Liver (tissue), 9 donors: ENCODE data around the gene NDFIP1. TPM values are rescaled to one million over a fixed set of nuclear protein-coding genes. Genes with fewer than 3 reads are reported as not detected.

Experiments used
- DNase-seq: peaks from one replicate; pipeline ENCODE4 v3.0.0-alpha.2; 2017; ENCODE audit warnings: low spot score
- H3K27ac ChIP-seq, 2 donors: one replicate each; pipeline ENCODE4 v1.7.0; 2013; ENCODE audit warnings: inconsistent platforms in 2 of 2, low read length in 2 of 2, control low read depth in 1 of 2, low read depth in 1 of 2, mild to moderate bottlenecking in 1 of 2
- H3K27me3 ChIP-seq, 4 donors: one replicate each; pipeline versions ENCODE4 v1.6.1 to v1.7.0; 2013; ENCODE audit warnings: low read length in 3 of 4, inconsistent platforms in 1 of 4, mild to moderate bottlenecking in 1 of 4, moderate library complexity in 1 of 4; ENCODE audit not compliant: control insufficient read depth in 4 of 4, insufficient read depth in 4 of 4
- H3K36me3 ChIP-seq, 4 donors: one replicate each; pipeline versions ENCODE4 v1.6.1 to v1.7.0; 2013; ENCODE audit warnings: low read length in 3 of 4, mild to moderate bottlenecking in 3 of 4, low read depth in 1 of 4, moderate library complexity in 1 of 4; ENCODE audit not compliant: control insufficient read depth in 4 of 4, insufficient read depth in 3 of 4
- H3K4me1 ChIP-seq, 4 donors: one replicate each; pipeline versions ENCODE4 v1.6.1 to v1.7.0; 2013; ENCODE audit warnings: low read length in 3 of 4, mild to moderate bottlenecking in 3 of 4, moderate library complexity in 1 of 4; ENCODE audit not compliant: control insufficient read depth in 4 of 4, insufficient read depth in 4 of 4
- H3K4me3 ChIP-seq, 3 donors: one replicate each; pipeline versions ENCODE4 v1.6.1 to v1.7.0; 2013; ENCODE audit warnings: low read length in 3 of 3, control low read depth in 1 of 3, low read depth in 1 of 3, mild to moderate bottlenecking in 1 of 3
- H3K9ac ChIP-seq, 2 donors: one replicate each; pipeline ENCODE4 v1.7.0; 2013; ENCODE audit warnings: low read length in 2 of 2, mild to moderate bottlenecking in 2 of 2, moderate library complexity in 2 of 2, control low read depth in 1 of 2, low read depth in 1 of 2
- H3K9me3 ChIP-seq, 4 donors: one replicate each; pipeline versions ENCODE4 v1.6.1 to v1.7.0; 2013; ENCODE audit warnings: low read length in 3 of 4; ENCODE audit not compliant: control insufficient read depth in 4 of 4
- EGR1 ChIP-seq, 2 donors: IDR thresholded peaks; 2 replicates each; pipeline ENCODE4 v1.6.1; 2016 to 2018; ENCODE audit warnings: antibody characterized with exemption in 2 of 2, low read depth in 2 of 2
- RAD21 ChIP-seq, 2 donors: IDR thresholded peaks; 2 replicates each; pipeline ENCODE4 v1.6.1; 2016; ENCODE audit warnings: antibody characterized with exemption in 2 of 2, mild to moderate bottlenecking in 2 of 2
- WGBS: extraction: QIAGEN DNeasy Blood & Tissue Kit; methylation state at CpG from one replicate; pipeline ENCODE4 v1.1.7; 2013; 5-methylcytosine and 5-hydroxymethylcytosine counted together
- polyA plus RNA-seq, 2 donors: library from polyadenylated mRNA; stranded (reverse) in 1 of 2; unstranded in 1 of 2; fragments of 200-250 nt in 1 of 2; fragments of >200 nt in 1 of 2; fragmentation: Nextera tagmentation in 1 of 2; extraction: Ambion mirVana in 1 of 2; gene quantifications; one replicate each; pipeline versions ENCODE4 v1.2.1 to v1.2.3, GENCODE V29; 2013 to 2015
- total RNA-seq, 2 donors: library from RNA; depleted of rRNA; stranded (reverse); fragments of >200 nt; gene quantifications; one replicate each; pipeline ENCODE4 v1.2.3, GENCODE V29; 2014
- TF ChIP-seq, protein P1 (sequence below): IDR thresholded peaks from 2 replicates; pipeline ENCODE4 v1.6.1; 2016; ENCODE audit warnings: antibody characterized with exemption, mild to moderate bottlenecking
- TF ChIP-seq, protein P2 (sequence below): IDR thresholded peaks from 2 replicates; pipeline ENCODE4 v1.6.1; 2016; ENCODE audit warnings: antibody characterized with exemption
- TF ChIP-seq, protein P3 (sequence below): fragments of 150-350 bp; IDR thresholded peaks from 2 replicates; pipeline ENCODE4 v1.5.1; 2017; ENCODE audit warnings: improper control_type of control experiment, low read depth, low read length; ENCODE audit not compliant: missing input control
- donor health status: healthy.
- donor health status: healthy.
- donor health status: healthy.
- donor health status: healthy.
- donor health status: healthy.

Gene NDFIP1
- total and polyA plus RNA-seq, 4 donors: 43.5 to 68.1 (median 57.1) TPM

DNA sequence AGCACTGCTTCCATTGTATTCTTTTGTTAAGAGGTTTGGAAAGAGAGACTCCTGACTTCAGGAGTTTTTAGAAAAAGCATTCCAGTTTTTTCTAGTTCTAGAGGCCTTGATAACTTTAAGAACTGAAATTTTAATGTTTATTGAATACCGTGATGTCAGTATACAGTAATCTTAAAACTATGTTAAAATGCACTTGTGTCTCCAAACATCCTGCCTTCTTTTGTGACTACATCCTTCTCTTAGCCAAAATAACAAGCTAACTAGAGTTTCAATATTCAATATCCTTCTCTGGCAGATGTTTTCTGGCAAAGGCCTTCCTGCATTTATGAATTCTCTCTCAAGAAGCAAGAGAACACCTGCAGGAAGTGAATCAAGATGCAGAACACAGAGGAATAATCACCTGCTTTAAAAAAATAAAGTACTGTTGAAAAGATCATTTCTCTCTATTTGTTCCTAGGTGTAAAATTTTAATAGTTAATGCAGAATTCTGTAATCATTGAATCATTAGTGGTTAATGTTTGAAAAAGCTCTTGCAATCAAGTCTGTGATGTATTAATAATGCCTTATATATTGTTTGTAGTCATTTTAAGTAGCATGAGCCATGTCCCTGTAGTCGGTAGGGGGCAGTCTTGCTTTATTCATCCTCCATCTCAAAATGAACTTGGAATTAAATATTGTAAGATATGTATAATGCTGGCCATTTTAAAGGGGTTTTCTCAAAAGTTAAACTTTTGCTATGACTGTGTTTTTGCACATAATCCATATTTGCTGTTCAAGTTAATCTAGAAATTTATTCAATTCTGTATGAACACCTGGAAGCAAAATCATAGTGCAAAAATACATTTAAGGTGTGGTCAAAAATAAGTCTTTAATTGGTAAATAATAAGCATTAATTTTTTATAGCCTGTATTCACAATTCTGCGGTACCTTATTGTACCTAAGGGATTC, 43.1 kb downstream of the NDFIP1 start:
- 50% methylated on average over 3 of the region's 3 CpGs for WGBS

GRCh38 chr5:142152384-142152732, 43.8 kb downstream of the NDFIP1 start:
- Histone ChIP-seq H3K9me3 (no peaks in the 10 kb centered on the region), H3K4me3 (no peak overlapping the region), H3K9ac (peak overlapping the region in 1 of 2 donors; percentile 25), H3K27ac (no peak overlapping the region), H3K27me3 (no peaks in the 10 kb centered on the region), H3K4me1 (peaks cover 0 to 7% (median 6%) of the 10 kb centered on the region in 4 donors), H3K36me3 (peaks cover 0 to 14% (median under 1%) of the 10 kb centered on the region in 4 donors)
- TF ChIP-seq, protein P1, sequence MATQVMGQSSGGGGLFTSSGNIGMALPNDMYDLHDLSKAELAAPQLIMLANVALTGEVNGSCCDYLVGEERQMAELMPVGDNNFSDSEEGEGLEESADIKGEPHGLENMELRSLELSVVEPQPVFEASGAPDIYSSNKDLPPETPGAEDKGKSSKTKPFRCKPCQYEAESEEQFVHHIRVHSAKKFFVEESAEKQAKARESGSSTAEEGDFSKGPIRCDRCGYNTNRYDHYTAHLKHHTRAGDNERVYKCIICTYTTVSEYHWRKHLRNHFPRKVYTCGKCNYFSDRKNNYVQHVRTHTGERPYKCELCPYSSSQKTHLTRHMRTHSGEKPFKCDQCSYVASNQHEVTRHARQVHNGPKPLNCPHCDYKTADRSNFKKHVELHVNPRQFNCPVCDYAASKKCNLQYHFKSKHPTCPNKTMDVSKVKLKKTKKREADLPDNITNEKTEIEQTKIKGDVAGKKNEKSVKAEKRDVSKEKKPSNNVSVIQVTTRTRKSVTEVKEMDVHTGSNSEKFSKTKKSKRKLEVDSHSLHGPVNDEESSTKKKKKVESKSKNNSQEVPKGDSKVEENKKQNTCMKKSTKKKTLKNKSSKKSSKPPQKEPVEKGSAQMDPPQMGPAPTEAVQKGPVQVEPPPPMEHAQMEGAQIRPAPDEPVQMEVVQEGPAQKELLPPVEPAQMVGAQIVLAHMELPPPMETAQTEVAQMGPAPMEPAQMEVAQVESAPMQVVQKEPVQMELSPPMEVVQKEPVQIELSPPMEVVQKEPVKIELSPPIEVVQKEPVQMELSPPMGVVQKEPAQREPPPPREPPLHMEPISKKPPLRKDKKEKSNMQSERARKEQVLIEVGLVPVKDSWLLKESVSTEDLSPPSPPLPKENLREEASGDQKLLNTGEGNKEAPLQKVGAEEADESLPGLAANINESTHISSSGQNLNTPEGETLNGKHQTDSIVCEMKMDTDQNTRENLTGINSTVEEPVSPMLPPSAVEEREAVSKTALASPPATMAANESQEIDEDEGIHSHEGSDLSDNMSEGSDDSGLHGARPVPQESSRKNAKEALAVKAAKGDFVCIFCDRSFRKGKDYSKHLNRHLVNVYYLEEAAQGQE: no peak
- TF ChIP-seq EGR1 (IDR thresholded peaks at IDR 0.05; ENCODE audit: low read depth in 2 of 2): no peak
- DNase-seq: no peak
- 90% methylated on average over 1 of the region's 1 CpG for WGBS

More for the DNA sequence above, 43.1 kb downstream of the NDFIP1 start:
- peak; percentile 51 for DNase-seq
- H3K27me3 ChIP-seq: no peaks in the 10 kb centered on the region
- H3K9me3 ChIP-seq: no peaks in the 10 kb centered on the region
- no peak overlapping the region for H3K4me3 ChIP-seq
- H3K9ac ChIP-seq: no peak overlapping the region
- no peak overlapping the region for H3K27ac ChIP-seq
- TF ChIP-seq RAD21 (IDR thresholded peaks at IDR 0.05): peak; percentile 91
- TF ChIP-seq, protein P2, sequence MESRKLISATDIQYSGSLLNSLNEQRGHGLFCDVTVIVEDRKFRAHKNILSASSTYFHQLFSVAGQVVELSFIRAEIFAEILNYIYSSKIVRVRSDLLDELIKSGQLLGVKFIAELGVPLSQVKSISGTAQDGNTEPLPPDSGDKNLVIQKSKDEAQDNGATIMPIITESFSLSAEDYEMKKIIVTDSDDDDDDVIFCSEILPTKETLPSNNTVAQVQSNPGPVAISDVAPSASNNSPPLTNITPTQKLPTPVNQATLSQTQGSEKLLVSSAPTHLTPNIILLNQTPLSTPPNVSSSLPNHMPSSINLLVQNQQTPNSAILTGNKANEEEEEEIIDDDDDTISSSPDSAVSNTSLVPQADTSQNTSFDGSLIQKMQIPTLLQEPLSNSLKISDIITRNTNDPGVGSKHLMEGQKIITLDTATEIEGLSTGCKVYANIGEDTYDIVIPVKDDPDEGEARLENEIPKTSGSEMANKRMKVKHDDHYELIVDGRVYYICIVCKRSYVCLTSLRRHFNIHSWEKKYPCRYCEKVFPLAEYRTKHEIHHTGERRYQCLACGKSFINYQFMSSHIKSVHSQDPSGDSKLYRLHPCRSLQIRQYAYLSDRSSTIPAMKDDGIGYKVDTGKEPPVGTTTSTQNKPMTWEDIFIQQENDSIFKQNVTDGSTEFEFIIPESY: no peak
- TF ChIP-seq, protein P3, sequence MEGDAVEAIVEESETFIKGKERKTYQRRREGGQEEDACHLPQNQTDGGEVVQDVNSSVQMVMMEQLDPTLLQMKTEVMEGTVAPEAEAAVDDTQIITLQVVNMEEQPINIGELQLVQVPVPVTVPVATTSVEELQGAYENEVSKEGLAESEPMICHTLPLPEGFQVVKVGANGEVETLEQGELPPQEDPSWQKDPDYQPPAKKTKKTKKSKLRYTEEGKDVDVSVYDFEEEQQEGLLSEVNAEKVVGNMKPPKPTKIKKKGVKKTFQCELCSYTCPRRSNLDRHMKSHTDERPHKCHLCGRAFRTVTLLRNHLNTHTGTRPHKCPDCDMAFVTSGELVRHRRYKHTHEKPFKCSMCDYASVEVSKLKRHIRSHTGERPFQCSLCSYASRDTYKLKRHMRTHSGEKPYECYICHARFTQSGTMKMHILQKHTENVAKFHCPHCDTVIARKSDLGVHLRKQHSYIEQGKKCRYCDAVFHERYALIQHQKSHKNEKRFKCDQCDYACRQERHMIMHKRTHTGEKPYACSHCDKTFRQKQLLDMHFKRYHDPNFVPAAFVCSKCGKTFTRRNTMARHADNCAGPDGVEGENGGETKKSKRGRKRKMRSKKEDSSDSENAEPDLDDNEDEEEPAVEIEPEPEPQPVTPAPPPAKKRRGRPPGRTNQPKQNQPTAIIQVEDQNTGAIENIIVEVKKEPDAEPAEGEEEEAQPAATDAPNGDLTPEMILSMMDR: peak; percentile 90
- H3K36me3 ChIP-seq: peaks cover 0 to 19% (median 4%) of the 10 kb centered on the region in 4 donors
- H3K4me1 ChIP-seq: peaks cover 0 to 7% (median 6%) of the 10 kb centered on the region in 4 donors
